Measurements from ENCODE around the gene XYLT1. TPM values are rescaled to one million over a fixed set of nuclear protein-coding genes. Genes with fewer than 3 reads are reported as not detected.

XYLT1 gene
- total RNA-seq, 2 donors from 2014 or later = 4.6 to 12.9 TPM

DNA sequence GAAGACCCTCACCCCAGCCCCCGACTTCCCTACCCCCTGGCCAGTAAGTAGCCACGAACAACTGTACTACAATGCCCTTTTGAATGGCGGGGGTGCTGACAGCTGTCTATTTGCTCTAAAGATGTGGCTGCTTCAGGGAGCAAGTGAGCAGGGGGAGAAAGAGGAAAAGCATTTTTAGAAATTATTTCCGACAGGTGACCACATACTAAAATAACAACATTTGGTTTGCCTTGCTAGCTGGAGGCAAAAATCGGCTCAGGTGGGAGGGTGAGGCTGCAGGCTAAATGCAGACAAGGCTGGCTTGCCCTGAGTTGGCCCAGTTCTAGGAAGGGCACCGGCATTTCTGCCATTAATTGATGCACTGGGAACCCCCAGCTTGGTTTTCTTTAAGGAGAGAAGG, 188.5 kb downstream of the XYLT1 start:
- H3K36me3 Mint-ChIP-seq = no peaks in the 10 kb centered on the region
- no peak for ATAC-seq
- no peak overlapping the region for H3K27ac Mint-ChIP-seq
- DNase-seq (ENCODE audit: low spot score in 2 of 2) = no peak
- H3K9me3 Mint-ChIP-seq = no peaks in the 10 kb centered on the region

DNA sequence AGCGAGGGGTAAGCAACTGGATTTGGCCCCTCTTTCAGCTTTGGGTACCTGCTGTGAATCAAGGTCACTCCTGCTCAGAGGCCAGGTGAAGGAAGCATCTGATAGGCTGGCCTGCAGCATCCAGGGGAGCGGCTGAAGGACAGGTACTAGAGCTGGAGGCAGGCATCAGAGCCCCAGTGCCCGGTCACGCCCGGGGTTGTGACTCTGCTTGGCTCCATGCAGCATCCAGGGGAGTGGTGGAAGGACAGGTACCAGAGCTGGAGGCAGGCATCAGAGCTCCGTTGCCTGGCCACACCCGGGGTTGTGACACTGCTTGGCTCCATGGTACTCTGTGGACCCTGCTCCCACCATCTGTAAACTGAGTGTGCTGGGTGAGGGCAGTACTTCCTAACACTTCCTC, 189.7 kb downstream of the XYLT1 start:
- DNase-seq (ENCODE audit: low spot score in 2 of 2) (no peak), ATAC-seq (no peak)
- no peak overlapping the region for H3K27ac Mint-ChIP-seq
- no peaks in the 10 kb centered on the region for H3K9me3 Mint-ChIP-seq
- no peaks in the 10 kb centered on the region for H3K36me3 Mint-ChIP-seq

DNA sequence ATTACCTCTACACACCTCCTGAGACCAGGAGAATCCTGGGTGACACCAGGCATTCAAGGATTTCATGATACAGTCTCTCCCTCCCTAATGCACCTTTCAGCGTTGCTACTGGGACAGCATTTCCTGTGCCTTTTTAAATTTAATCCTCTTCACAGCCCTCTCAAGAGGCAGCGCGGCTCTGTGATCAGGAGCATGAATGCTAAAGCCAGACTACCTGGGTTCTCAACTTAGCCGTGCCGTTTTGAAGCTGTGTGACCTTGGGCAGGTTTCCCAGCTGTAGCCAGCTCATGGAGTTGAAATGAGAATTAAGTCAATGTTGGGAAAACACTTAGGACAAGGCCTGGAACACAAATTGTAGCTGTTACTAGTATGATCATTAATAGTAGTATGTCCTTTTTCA, 191.8 kb downstream of the XYLT1 start:
- ATAC-seq = no peak
- no peak overlapping the region for H3K27ac Mint-ChIP-seq
- H3K36me3 Mint-ChIP-seq = no peaks in the 10 kb centered on the region

DNA sequence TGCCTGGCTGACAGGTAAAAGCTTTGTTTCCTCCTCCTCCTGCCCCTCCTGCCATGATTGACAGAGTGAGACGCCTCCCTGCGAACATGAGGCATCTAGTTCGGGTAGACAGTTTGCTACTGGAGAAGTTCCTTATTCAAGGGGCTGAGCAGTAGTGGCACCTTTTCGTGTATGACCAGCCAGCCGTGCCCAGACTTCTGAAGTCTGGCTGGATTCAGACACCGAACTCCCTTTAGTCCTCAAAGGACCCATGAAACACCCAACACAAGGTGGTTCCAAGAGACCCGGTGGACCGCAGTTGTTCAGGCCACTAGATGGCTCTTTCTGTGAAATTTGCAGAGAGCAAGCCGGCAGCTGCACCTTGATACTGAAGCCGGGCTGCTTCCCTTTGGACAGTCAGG, 192.8 kb downstream of the XYLT1 start:
- H3K9me3 Mint-ChIP-seq = no peaks in the 10 kb centered on the region
- DNase-seq (ENCODE audit: low spot score in 2 of 2) (no peak), ATAC-seq (no peak)
- H3K36me3 Mint-ChIP-seq = no peaks in the 10 kb centered on the region
- H3K27ac Mint-ChIP-seq = no peak overlapping the region

More for the DNA sequence above, 191.8 kb downstream of the XYLT1 start:
- H3K9me3 Mint-ChIP-seq = no peaks in the 10 kb centered on the region
- DNase-seq (ENCODE audit: low spot score in 2 of 2) = no peak

DNA sequence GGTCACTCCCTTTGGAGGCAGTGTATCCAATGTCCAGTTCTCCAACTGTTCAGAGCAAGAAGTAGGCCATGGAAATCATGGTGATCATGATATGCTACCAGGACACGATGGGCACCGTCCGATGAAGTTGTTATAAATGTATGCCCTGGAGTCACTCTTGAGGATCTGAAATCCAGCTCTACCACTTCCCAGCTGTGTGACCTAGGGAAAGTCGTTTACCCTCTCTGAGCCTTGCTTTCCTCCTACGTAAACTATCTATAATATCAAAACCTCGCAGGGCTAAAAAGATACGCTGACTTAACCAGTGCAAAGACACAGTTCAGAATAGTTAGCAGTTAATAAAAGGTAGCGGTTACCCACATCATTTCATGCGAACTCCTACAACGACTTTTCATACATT, 194.2 kb downstream of the XYLT1 start:
- Mint-ChIP-seq H3K9me3 (no peaks in the 10 kb centered on the region), H3K27ac (no peak overlapping the region), H3K36me3 (no peaks in the 10 kb centered on the region)
- DNase-seq (ENCODE audit: low spot score in 2 of 2) (no peak), ATAC-seq (no peak)

DNA sequence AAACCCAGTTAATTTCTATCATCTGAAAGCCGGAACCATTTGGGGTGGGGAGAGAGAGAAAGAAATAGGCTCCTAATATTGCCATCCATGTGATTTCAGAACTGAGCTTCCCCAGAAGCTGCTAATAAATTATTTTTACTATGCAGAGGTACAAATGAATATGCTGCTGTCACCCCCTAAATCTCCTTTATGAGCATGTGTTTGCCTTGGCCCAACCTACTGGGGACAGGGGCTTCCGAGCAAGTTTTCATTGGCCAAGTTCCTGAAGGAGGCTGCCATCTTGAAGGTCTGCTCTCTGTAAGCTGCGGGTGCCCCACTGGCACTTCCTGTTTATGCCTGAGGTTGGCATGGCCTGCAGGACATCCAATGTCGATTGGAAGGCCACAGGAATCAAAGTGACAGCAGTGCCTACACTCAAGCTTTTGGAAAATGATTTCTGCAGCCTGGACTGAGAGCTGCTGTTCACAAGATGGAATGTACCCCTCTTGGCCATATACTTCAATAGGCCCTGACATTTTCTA, 194.7 kb downstream of the XYLT1 start:
- Mint-ChIP-seq H3K9me3 (no peaks in the 10 kb centered on the region), H3K27ac (no peak overlapping the region), H3K36me3 (no peaks in the 10 kb centered on the region)
- ATAC-seq (no peak), DNase-seq (ENCODE audit: low spot score in 2 of 2) (no peak)

DNA sequence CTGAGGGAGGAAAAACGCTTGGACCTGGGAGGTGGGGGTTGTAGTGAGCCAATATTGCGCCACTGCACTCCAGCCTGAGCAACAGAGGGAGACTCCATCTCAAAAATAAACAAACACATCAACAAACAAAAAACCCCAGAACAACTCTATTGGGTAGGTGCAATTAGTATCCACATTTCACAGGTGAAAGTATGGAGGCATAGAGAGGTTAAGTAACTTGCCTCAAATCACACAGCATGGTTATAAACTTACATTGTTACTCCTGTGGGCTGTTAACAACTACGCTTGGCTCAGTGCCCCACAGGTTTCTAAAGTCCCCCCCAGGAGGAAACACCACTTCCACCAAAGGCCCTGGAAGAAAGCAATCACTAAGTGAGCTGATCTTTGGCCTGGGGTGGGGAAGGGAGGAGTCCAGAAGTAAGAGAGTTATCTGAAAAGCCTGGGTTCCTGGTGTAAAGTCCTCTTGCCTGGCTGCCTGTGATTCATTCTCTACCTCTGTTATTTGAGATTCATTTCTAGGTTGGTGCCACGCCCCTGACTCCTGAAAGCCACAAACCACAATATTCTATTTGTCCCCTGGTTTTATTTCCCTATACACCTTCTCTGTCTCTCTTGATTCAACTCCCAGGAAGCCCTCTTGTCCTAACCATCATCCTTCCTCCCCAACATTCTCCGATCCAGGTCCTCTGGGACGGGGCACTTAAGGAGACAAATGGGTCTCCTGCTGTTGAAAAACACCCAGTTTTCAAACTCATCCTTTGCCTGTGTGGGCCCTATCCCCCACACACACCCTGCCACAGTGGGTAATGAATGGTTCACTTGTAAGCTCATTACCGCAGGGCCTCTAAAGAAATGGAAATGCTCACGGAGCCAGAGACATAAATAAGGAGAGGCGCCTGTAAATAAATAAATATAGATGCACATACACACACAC, 195.4 kb downstream of the XYLT1 start:
- H3K27ac Mint-ChIP-seq = no peak overlapping the region

DNA sequence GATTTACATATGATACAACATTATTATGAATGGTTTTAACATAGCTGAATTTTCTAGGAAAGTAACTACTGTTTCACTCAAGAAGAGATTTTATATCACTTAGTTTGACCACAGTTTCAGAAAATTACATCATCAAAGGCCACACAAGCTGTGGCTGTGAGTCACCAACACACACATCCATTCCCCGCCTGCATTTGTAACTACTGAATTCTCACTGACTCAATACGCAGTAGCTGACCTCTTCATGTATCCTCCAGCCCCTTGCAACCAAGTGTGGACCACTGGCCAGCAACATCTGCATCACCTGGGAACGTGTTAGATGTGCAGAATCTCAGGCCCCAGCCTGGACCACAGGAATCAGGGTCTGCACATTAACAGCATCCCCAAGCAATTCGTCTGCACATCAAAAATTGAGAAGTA, 197.6 kb downstream of the XYLT1 start:
- Mint-ChIP-seq H3K36me3 (peaks cover 0 to 5% of the 10 kb centered on the region in 2 donors), H3K9me3 (no peaks in the 10 kb centered on the region), H3K27ac (peak overlapping the region in 1 of 2 donors; percentile 61)
- ATAC-seq = peak; percentile 96
- DNase-seq (ENCODE audit: low spot score in 2 of 2) = peak; percentile 47 to 62

More for the DNA sequence above, 195.4 kb downstream of the XYLT1 start:
- H3K9me3 Mint-ChIP-seq = no peaks in the 10 kb centered on the region
- peaks cover 0 to 5% of the 10 kb centered on the region in 2 donors for H3K36me3 Mint-ChIP-seq
- ATAC-seq (peak; percentile 39 to 44), DNase-seq (ENCODE audit: low spot score in 2 of 2) (peak in 1 of 2 donors; percentile 14)

DNA sequence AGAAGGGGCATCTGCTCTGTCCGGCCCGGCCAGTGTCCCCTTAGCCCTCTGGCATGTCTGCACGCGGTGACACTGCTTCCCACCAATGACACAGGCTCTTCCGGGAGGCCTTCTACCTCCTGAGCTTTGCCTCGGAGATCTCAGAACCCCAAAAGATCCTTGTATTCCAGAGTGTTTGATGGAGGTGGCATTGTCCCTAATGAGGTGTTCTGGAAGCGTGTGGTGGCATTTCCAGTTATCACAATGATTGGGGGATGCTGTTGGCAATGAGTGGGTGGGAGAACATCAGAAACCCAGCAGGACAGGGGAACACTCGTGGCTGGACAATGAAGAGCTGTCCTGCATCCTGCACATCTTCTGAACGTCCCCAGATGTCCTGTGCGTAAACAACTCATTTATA, 198.0 kb downstream of the XYLT1 start:
- H3K9me3 Mint-ChIP-seq = no peaks in the 10 kb centered on the region
- ATAC-seq = no peak
- H3K27ac Mint-ChIP-seq = peak overlapping the region in 1 of 2 donors; percentile 61
- H3K36me3 Mint-ChIP-seq = peaks cover 0 to 5% of the 10 kb centered on the region in 2 donors
- DNase-seq (ENCODE audit: low spot score in 2 of 2) = no peak

DNA sequence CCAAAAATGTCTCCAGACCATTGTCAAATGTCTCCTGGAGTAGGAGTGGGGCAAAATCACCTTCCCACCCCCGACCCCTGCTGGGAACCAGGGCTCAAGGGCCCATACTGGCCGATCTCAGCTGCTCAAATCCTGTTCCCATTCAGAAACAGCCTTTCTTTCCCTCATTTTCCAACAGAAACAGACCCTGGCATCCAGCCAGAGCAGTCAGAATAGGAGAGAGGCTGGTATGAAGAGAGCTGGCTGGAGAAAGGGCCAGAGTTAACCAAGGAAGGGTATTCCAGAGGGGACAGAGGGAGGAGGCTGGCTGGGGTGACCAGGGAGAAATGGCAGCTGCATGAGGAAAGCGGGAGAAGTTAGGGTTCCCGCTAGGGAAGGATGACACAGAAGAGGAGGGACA, 199.1 kb downstream of the XYLT1 start:
- Mint-ChIP-seq H3K36me3 (peaks cover 0 to 5% of the 10 kb centered on the region in 2 donors), H3K27ac (peak overlapping the region in 1 of 2 donors; percentile 56), H3K9me3 (no peaks in the 10 kb centered on the region)
- no peak for DNase-seq (ENCODE audit: low spot score in 2 of 2)
- no peak for ATAC-seq

DNA sequence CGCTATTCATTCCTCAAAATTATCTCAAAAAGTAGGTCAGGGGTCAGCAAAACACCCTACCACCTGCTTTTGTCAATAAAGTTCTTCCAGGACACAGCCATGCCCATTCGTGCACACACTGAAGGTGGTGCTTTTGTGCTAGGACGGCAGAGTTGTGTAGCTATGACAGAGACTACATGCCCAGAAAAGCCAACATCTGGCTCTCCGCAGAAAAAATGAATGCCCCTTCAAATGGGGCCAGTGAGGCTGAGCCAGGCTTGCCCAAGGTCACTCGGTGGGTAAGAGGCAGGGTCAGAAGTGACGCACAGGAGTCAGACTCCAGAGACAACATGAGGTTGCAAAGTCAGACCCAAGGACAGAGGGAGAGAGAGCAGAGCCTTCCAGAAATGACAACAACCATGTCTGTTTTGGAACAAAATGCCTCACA, 200.1 kb downstream of the XYLT1 start:
- H3K9me3 Mint-ChIP-seq = no peaks in the 10 kb centered on the region
- no peak for ATAC-seq

DNA sequence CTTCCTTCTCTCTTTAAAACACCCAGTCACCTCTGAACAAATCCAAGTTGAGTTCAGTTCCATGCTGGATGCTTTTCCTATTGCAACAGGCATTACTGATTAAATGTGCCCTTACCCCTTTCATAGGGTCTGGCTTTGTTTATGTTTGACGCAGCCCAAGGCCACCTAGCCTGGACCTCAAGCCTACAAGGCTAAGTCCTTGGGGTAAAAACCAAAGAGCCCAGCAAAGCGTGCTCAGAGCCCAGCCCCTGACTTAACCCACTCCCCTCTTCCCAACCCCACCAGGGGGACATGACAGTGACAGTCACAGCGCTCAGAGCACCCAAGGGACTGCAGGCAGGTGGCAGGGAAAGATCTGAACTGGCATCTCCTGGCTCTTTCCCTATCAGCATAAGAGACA, 200.6 kb downstream of the XYLT1 start:
- DNase-seq (ENCODE audit: low spot score in 2 of 2) (no peak), ATAC-seq (no peak)
- Mint-ChIP-seq H3K9me3 (no peaks in the 10 kb centered on the region), H3K27ac (no peak overlapping the region), H3K36me3 (peaks cover 0 to 5% of the 10 kb centered on the region in 2 donors)

More for the DNA sequence above, 200.1 kb downstream of the XYLT1 start:
- DNase-seq (ENCODE audit: low spot score in 2 of 2) = no peak
- Mint-ChIP-seq H3K27ac (no peak overlapping the region), H3K36me3 (peaks cover 0 to 5% of the 10 kb centered on the region in 2 donors)

DNA sequence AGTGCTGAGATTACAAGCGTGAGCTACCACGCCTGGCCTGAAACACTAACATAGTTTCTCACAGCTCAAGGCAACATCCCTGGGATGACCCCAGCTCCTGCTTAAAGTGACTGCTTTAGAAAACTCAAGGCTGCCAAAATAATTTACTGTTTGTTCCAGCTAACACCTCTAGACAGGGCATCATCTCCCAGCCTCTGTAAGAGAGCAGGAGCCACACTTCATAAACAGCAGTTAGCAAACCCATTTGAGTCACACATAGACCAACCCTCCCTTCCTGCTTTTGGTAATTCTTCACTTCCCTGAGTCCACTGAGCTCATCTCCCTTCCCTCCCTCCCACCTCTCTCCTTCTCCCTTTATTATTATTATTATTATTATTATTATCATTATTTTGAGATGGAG, 201.3 kb downstream of the XYLT1 start:
- no peak for DNase-seq (ENCODE audit: low spot score in 2 of 2)
- Mint-ChIP-seq H3K9me3 (no peaks in the 10 kb centered on the region), H3K36me3 (peaks cover 0 to 5% of the 10 kb centered on the region in 2 donors), H3K27ac (no peak overlapping the region)
- ATAC-seq = no peak

DNA sequence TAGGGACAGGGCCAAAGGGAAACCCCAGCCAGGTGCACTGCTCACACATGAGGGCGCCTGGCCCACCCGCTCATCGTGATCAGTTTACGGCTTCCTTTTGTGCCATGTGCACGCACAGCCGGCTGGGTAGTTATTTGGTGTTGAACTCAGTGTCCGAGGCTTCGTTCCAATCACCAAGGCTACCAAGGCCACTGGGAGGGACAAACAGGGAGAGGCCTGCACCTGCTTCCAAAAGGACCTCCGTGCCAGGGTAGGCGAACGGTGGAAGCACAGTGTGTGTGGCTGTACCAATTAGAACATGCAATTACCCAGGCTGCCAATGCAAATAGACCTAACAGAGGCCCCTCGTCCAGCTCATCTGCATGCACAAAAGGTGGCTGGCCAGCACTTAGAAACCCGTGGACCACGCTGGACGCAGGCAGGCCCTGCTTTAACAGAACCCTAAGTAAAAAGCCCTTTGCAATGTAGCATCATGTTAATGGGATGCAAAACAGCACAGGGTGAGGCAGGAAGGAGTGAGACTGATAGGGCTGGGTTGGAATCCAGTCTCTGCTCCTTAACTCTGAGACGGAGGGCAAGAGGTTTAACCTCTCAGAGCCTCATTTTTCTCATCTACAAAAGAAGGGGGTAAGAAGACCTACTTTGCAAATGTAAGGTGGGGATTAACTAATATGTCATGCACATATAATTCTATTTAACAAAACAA, 204.0 kb downstream of the XYLT1 start:
- ATAC-seq = no peak
- no peak for DNase-seq (ENCODE audit: low spot score in 2 of 2)
- peaks cover 0 to 5% of the 10 kb centered on the region in 2 donors for H3K9me3 Mint-ChIP-seq
- H3K36me3 Mint-ChIP-seq = peaks cover 0 to 5% of the 10 kb centered on the region in 2 donors
- no peak overlapping the region for H3K27ac Mint-ChIP-seq

DNA sequence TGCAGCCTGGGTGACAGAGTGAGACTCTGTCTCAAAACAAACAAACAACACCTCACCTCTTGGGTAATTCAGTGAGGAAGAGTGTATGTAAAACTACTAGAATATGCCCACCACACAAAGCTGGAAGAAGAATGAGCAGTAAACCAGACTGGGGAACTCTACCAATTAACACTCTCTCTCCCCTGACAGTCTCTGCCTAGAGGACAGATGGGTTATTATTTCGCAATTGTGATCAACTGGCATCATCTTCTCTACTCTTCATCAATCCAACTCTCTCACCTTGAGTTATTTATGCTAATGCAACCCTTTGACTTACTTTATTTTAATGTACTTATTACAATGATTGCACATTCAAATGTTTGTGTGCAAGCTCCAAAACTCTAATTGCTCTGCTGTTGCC, 205.6 kb downstream of the XYLT1 start:
- no peak overlapping the region for H3K27ac Mint-ChIP-seq
- DNase-seq (ENCODE audit: low spot score in 2 of 2) = no peak
- H3K36me3 Mint-ChIP-seq = no peaks in the 10 kb centered on the region
- ATAC-seq = no peak
- H3K9me3 Mint-ChIP-seq = peaks cover 0 to 5% of the 10 kb centered on the region in 2 donors

DNA sequence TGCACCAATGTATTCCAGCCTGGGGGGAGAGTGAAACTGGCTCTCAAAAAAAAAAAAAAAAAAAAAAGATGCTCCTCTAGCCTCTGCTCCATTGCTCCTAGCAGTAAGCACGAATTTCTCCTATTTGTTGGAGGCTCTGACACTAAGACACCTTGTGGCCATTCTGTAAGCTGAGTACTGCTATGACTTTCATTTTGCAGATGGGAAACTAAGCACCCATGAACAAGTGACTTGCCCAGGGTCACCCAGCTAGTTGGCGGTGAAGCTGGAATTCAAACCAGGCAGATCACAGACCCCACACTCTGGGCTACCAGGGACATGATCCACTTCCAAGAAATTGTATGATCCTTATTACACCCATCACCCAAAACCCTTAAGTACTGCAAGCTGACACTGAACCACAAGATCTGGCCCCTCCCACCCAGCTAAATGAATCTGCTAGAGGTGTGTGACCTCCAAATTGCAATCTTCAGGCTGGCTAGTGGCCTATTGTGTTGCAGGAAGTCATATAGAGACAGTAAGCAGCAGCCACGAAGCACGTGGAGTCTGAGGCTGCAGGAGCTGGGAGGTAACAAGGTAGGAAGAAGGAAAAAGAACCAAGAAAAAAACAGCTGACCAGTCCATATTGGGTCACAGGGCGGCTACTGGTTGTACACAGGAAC, 209.4 kb downstream of the XYLT1 start:
- Mint-ChIP-seq H3K36me3 (no peaks in the 10 kb centered on the region), H3K9me3 (peaks cover 0 to 5% of the 10 kb centered on the region in 2 donors), H3K27ac (peak overlapping the region in 1 of 2 donors; percentile 19)
- ATAC-seq (peak; percentile 51 to 74), DNase-seq (ENCODE audit: low spot score in 2 of 2) (no peak)

Data from activated naive CD4-positive, alpha-beta T cell treated with anti-CD3 and anti-CD28 coated beads, Interleukin-2, amount 50 U/mL, for 72 hours (primary cell).